GM19395 (cell line): Measurements from ENCODE around the gene CDC42BPB.

Experiments used
- ATAC-seq: cut with Tn5 transposase; IDR thresholded peaks from one replicate; pipeline ENCODE4 v1.9.1; 2021; ENCODE audit warnings: mild to moderate bottlenecking, moderate library complexity; ENCODE audit not compliant: unreplicated experiment

Gene CDC42BPB

GRCh38 chr14:102947321-102948103 is 109.8 kb downstream of the CDC42BPB start:
- ATAC-seq, result no peak

- no peak for ATAC-seq
These were observed 111.8 kb downstream of the CDC42BPB start for GRCh38 chr14:102945346-102946130.

- ATAC-seq, result no peak
These were observed 112.7 kb downstream of the CDC42BPB start for GRCh38 chr14:102944448-102945330.

- ATAC-seq, result no peak
These were observed 113.4 kb downstream of the CDC42BPB start for GRCh38 chr14:102943979-102944378.

GRCh38 chr14:102943454-102943853 is 113.9 kb downstream of the CDC42BPB start:
- no peak for ATAC-seq

- ATAC-seq, result no peak
These were observed 115.3 kb downstream of the CDC42BPB start for GRCh38 chr14:102942069-102942468.

- no peak for ATAC-seq
These were observed 115.8 kb downstream of the CDC42BPB start for GRCh38 chr14:102941419-102942011.

- no peak for ATAC-seq
These were observed 116.5 kb downstream of the CDC42BPB start for GRCh38 chr14:102940729-102941362.

GRCh38 chr14:102939820-102940561 is 117.4 kb downstream of the CDC42BPB start:
- ATAC-seq, result no peak

GRCh38 chr14:102939329-102939728 is 118.0 kb downstream of the CDC42BPB start:
- no peak for ATAC-seq

GRCh38 chr14:102938191-102938590 is 119.2 kb downstream of the CDC42BPB start:
- ATAC-seq, result no peak

GRCh38 chr14:102937331-102938175 is 119.8 kb downstream of the CDC42BPB start:
- no peak for ATAC-seq

GRCh38 chr14:102935756-102936155 is 121.6 kb downstream of the CDC42BPB start:
- ATAC-seq, result no peak

GRCh38 chr14:102933618-102934231 is 123.6 kb downstream of the CDC42BPB start:
- ATAC-seq, result no peak

- ATAC-seq, result no peak
These were observed 124.7 kb downstream of the CDC42BPB start for GRCh38 chr14:102932484-102933248.

GRCh38 chr14:102931580-102932285 is 125.6 kb downstream of the CDC42BPB start:
- ATAC-seq, result no peak
